AG20443 (cell line): ENCODE data around the gene FIP1L1.
A peak's percentile ranks its signal among the peaks of the same experiment; 100 is the strongest.
"Not testable (repeated sequence)": the region's sequence is repeated elsewhere in the genome, so short reads cannot be mapped to it uniquely, and the experiment has no call there.

Experiments
- DNase-seq: peaks from one replicate; pipeline ENCODE4 v3.0.0; 2012; ENCODE audit warnings: low spot score, mixed read lengths

FIP1L1 gene

GRCh38 chr4:53377319-53378170 lies at the start of gene FIP1L1:
TSS of gene FIP1L1 (plus strand) at chr4:53377641. CDS start at chr4:53377839, 198 bp downstream.
- DNase-seq, result peak; percentile 99

- not testable (repeated sequence) for DNase-seq
These were observed 42.5 kb upstream of the FIP1L1 start for GRCh38 chr4:53334916-53335315.

- not testable (repeated sequence) for DNase-seq
These were observed 37.3 kb upstream of the FIP1L1 start for GRCh38 chr4:53340145-53340544.

GRCh38 chr4:53346392-53346791 lies 31.0 kb upstream of the FIP1L1 start:
- DNase-seq, result not testable (repeated sequence)

GRCh38 chr4:53346920-53347852 lies 30.3 kb upstream of the FIP1L1 start:
- DNase-seq, result peak; percentile 64

GRCh38 chr4:53348046-53348445 lies 29.4 kb upstream of the FIP1L1 start:
- DNase-seq, result no peak

GRCh38 chr4:53349091-53349491 lies 28.4 kb upstream of the FIP1L1 start:
- DNase-seq, result no peak

- no peak for DNase-seq
These were observed 23.3 kb upstream of the FIP1L1 start for GRCh38 chr4:53354012-53354722.

- DNase-seq, result no peak
These were observed 21.4 kb upstream of the FIP1L1 start for GRCh38 chr4:53355930-53356521.

GRCh38 chr4:53361451-53361850 lies 16.0 kb upstream of the FIP1L1 start:
- no peak for DNase-seq

- DNase-seq, result no peak
These were observed 15.3 kb upstream of the FIP1L1 start for GRCh38 chr4:53362093-53362492.

GRCh38 chr4:53364624-53365023 lies 12.8 kb upstream of the FIP1L1 start:
- no peak for DNase-seq

GRCh38 chr4:53365121-53365485 lies 12.3 kb upstream of the FIP1L1 start:
- DNase-seq, result peak; percentile 28

GRCh38 chr4:53365486-53366300 lies 11.7 kb upstream of the FIP1L1 start, which contains the start of gene SCFD2:
TSS of gene SCFD2 (minus strand) at chr4:53366061.
- DNase-seq, result peak; percentile 98

GRCh38 chr4:53366301-53366716 lies 11.1 kb upstream of the FIP1L1 start:
- no peak for DNase-seq

- no peak for DNase-seq
These were observed 9.7 kb upstream of the FIP1L1 start for GRCh38 chr4:53367721-53368120.

- DNase-seq, result no peak
These were observed 6.4 kb upstream of the FIP1L1 start for GRCh38 chr4:53371049-53371448.

- DNase-seq, result no peak
These were observed 5.5 kb upstream of the FIP1L1 start for GRCh38 chr4:53371843-53372521.

- DNase-seq, result no peak
These were observed 2.6 kb upstream of the FIP1L1 start for GRCh38 chr4:53374777-53375258.

- no peak for DNase-seq
These were observed 541 bp upstream of the FIP1L1 start for GRCh38 chr4:53376900-53377299.
